Neuronal stem cell (in vitro differentiated cells): ENCODE results near the gene PARP12.

ENCODE experiments used
- DNase-seq: peaks from one replicate; pipeline ENCODE4 v3.0.0-alpha.2; 2013; ENCODE audit warnings: low spot score
- H2AFZ ChIP-seq: one replicate; pipeline ENCODE4 v1.6.1; 2013; ENCODE audit warnings: mild to moderate bottlenecking, low read length, inconsistent platforms
- H2AK5ac ChIP-seq: 2 replicates; pipeline ENCODE4 v1.6.1; 2013; ENCODE audit warnings: low read depth, mild to moderate bottlenecking, inconsistent platforms, low read length, moderate library complexity, mixed read lengths
- H2BK120ac ChIP-seq: 2 replicates; pipeline ENCODE4 v1.6.1; 2013; ENCODE audit warnings: low read depth, mild to moderate bottlenecking, inconsistent platforms, low read length, moderate library complexity, mixed read lengths
- H2BK12ac ChIP-seq: one replicate; pipeline ENCODE4 v1.6.1; 2013; ENCODE audit warnings: low read length, inconsistent platforms
- H2BK15ac ChIP-seq: 2 replicates; pipeline ENCODE4 v1.6.1; 2013; ENCODE audit warnings: mild to moderate bottlenecking, low read length, inconsistent platforms, mixed read lengths
- H2BK5ac ChIP-seq: one replicate; pipeline ENCODE4 v1.6.1; 2013; ENCODE audit warnings: inconsistent platforms, mild to moderate bottlenecking, low read length, moderate library complexity
- H3K14ac ChIP-seq: one replicate; pipeline ENCODE4 v1.6.1; 2013; ENCODE audit warnings: low read length, inconsistent platforms
- H3K18ac ChIP-seq: 2 replicates; pipeline ENCODE4 v1.6.1; 2013; ENCODE audit warnings: low read length, inconsistent platforms
- H3K23ac ChIP-seq: 2 replicates; pipeline ENCODE4 v1.6.1; 2013; ENCODE audit warnings: low read depth, mild to moderate bottlenecking, mixed read lengths, low read length, inconsistent platforms; ENCODE audit not compliant: poor library complexity
- H3K27ac ChIP-seq: replicated peaks from 3 replicates; pipeline ENCODE4 v1.5.1; 2013; ENCODE audit warnings: low read length, inconsistent platforms
- H3K27me3 ChIP-seq, 3 experiments: 2 replicates each; pipeline ENCODE4 v1.6.1; 2013; ENCODE audit warnings: low read length in 3 of 3, mild to moderate bottlenecking in 2 of 3, inconsistent platforms in 1 of 3, low read depth in 1 of 3, mixed read lengths in 1 of 3, moderate library complexity in 1 of 3; ENCODE audit not compliant: control insufficient read depth in 3 of 3, insufficient read depth in 3 of 3
- H3K36me3 ChIP-seq, 2 donors: replicated peaks in 1 of 2; 2 replicates each; pipeline ENCODE4 v1.6.1; 2013; ENCODE audit warnings: low read length in 2 of 2; ENCODE audit not compliant: control insufficient read depth in 2 of 2, insufficient read depth in 2 of 2
- H3K4ac ChIP-seq: 2 replicates; pipeline ENCODE4 v1.6.1; 2013; ENCODE audit warnings: inconsistent platforms, mild to moderate bottlenecking, low read length, moderate library complexity
- H3K4me1 ChIP-seq, 2 donors: 1 replicate in 1 of 2; 2 replicates in 1 of 2; pipeline ENCODE4 v1.6.1; 2013; ENCODE audit warnings: low read length in 2 of 2, low read depth in 1 of 2; ENCODE audit not compliant: control insufficient read depth in 2 of 2, insufficient read depth in 1 of 2
- H3K4me2 ChIP-seq: one replicate; pipeline ENCODE4 v1.6.1; 2013; ENCODE audit warnings: mild to moderate bottlenecking, low read length, inconsistent platforms; ENCODE audit not compliant: insufficient read depth, poor library complexity, severe bottlenecking
- H3K4me3 ChIP-seq, 2 donors: 2 replicates each; pipeline ENCODE4 v1.5.1; 2013; ENCODE audit warnings: low read length in 2 of 2, mild to moderate bottlenecking in 2 of 2, inconsistent platforms in 1 of 2, moderate library complexity in 1 of 2
- H3K79me1 ChIP-seq: one replicate; pipeline ENCODE4 v1.6.1; 2013; ENCODE audit warnings: low read depth, mild to moderate bottlenecking, inconsistent platforms, low read length, moderate library complexity
- H3K9ac ChIP-seq: one replicate; pipeline ENCODE4 v1.6.1; 2013; ENCODE audit warnings: mild to moderate bottlenecking, low read depth, low read length, inconsistent platforms; ENCODE audit not compliant: poor library complexity
- H3K9me3 ChIP-seq, 2 donors: replicated peaks in 1 of 2; 2 replicates each; pipeline versions ENCODE3 to v1.6.1; 2013; ENCODE audit warnings: low read length in 2 of 2, mild to moderate bottlenecking in 2 of 2, inconsistent platforms in 1 of 2, low read depth in 1 of 2, mixed read lengths in 1 of 2, moderate library complexity in 1 of 2; ENCODE audit not compliant: control insufficient read depth in 2 of 2, insufficient read depth in 1 of 2
- H4K8ac ChIP-seq: one replicate; pipeline ENCODE4 v1.6.1; 2013; ENCODE audit warnings: low read depth, mild to moderate bottlenecking, inconsistent platforms, low read length, moderate library complexity
- H4K91ac ChIP-seq: one replicate; pipeline ENCODE4 v1.6.1; 2013; ENCODE audit warnings: low read length, low read depth, mild to moderate bottlenecking, inconsistent platforms; ENCODE audit not compliant: poor library complexity
- WGBS, 2 donors: extraction: QIAGEN DNeasy Blood & Tissue Kit; methylation state at CpG; one replicate each; pipeline ENCODE4 v1.1.7; 2013; ENCODE audit warnings: missing lambda C conversion rate in 2 of 2, mixed read lengths in 1 of 2; ENCODE audit not compliant: insufficient read length in 2 of 2, insufficient replicate concordance in 1 of 2; ENCODE audit errors: extremely low coverage in 2 of 2; 5-methylcytosine and 5-hydroxymethylcytosine counted together

Gene PARP12

DNA sequence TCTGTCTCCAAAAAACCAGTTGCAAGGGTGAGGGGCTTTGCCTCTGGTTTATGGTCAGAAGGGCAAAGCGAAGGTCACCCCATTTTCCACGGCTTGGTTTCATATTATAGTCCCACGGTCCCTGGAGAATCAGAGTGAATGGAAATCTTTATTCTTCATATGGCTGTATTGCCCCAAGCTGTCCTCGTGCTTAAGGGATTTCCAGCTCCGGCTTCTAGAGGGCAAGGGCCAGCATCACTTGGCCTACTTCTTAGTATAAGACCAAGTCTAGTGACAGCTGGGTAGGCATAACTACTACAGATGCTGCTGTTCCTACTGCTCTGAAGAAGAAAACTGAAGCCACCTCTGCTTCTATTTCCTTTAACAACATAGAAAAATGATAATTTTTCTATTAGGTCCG lies 63.2 kb downstream of the PARP12 start:
- H2BK120ac ChIP-seq: no peak overlapping the region
- no peak overlapping the region for H3K23ac ChIP-seq
- H4K91ac ChIP-seq: no peak overlapping the region
- H3K4me2 ChIP-seq: no peak overlapping the region
- H2BK12ac ChIP-seq: no peak overlapping the region
- H2AFZ ChIP-seq: no peak overlapping the region
- H2AK5ac ChIP-seq: no peak overlapping the region
- peaks cover 0 to 24% (median 0%) of the 10 kb centered on the region in 3 experiments for H3K27me3 ChIP-seq
- H3K14ac ChIP-seq: no peak overlapping the region
- H3K4me1 ChIP-seq: peaks cover 0 to 8% of the 10 kb centered on the region in 2 donors
- no peak overlapping the region for H2BK5ac ChIP-seq
- no peak overlapping the region for H3K27ac ChIP-seq
- no peak overlapping the region for H2BK15ac ChIP-seq
- no peak overlapping the region for H3K18ac ChIP-seq
- H3K79me1 ChIP-seq: no peaks in the 10 kb centered on the region
- no peak overlapping the region for H3K9ac ChIP-seq
- no peak overlapping the region for H4K8ac ChIP-seq
- no peaks in the 10 kb centered on the region for H3K9me3 ChIP-seq
- H3K4me3 ChIP-seq: no peak overlapping the region
- WGBS, 2 donors: no CpG with 5 or more reads among the region's 6 CpGs
- H3K36me3 ChIP-seq: no peaks in the 10 kb centered on the region
- no peak for DNase-seq
- no peak overlapping the region for H3K4ac ChIP-seq

DNA sequence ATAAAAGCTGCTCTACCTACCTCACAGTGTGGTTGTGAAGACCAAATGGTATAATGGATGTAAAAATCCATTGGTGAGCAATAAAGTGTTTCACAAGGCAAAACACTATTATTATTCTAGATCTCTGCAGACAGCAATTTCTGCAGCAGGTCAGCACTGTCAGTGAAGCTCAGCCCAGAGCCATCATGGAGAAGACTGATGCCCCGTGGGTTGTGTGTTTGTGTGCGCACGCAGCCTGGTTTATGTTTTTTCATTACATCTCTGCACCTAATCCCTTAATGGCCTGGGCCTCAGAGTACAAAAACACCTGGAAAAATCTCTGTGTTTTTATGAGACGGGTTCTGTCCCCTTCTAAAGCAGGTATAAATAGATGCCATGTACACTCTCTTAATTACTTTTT lies 64.2 kb downstream of the PARP12 start:
- H3K23ac ChIP-seq: no peak overlapping the region
- no peak overlapping the region for H2BK5ac ChIP-seq
- H2BK15ac ChIP-seq: no peak overlapping the region
- no peak overlapping the region for H2BK12ac ChIP-seq
- H2AFZ ChIP-seq: no peak overlapping the region
- no peak overlapping the region for H3K4ac ChIP-seq
- H3K4me3 ChIP-seq: no peak overlapping the region
- H3K36me3 ChIP-seq: no peaks in the 10 kb centered on the region
- H4K91ac ChIP-seq: no peak overlapping the region
- no peak overlapping the region for H3K14ac ChIP-seq
- no peaks in the 10 kb centered on the region for H3K79me1 ChIP-seq
- no peak overlapping the region for H2AK5ac ChIP-seq
- no peaks in the 10 kb centered on the region for H3K9me3 ChIP-seq
- H2BK120ac ChIP-seq: no peak overlapping the region
- no peak overlapping the region for H3K27ac ChIP-seq
- DNase-seq: no peak
- no CpG with 5 or more reads among the region's 4 CpGs for WGBS, 2 donors
- H3K4me1 ChIP-seq: peaks cover 0 to 6% of the 10 kb centered on the region in 2 donors
- no peak overlapping the region for H3K18ac ChIP-seq
- no peak overlapping the region for H3K9ac ChIP-seq
- H3K27me3 ChIP-seq: peaks cover 0 to 27% (median 0%) of the 10 kb centered on the region in 3 experiments
- H4K8ac ChIP-seq: no peak overlapping the region
- H3K4me2 ChIP-seq: no peak overlapping the region

DNA sequence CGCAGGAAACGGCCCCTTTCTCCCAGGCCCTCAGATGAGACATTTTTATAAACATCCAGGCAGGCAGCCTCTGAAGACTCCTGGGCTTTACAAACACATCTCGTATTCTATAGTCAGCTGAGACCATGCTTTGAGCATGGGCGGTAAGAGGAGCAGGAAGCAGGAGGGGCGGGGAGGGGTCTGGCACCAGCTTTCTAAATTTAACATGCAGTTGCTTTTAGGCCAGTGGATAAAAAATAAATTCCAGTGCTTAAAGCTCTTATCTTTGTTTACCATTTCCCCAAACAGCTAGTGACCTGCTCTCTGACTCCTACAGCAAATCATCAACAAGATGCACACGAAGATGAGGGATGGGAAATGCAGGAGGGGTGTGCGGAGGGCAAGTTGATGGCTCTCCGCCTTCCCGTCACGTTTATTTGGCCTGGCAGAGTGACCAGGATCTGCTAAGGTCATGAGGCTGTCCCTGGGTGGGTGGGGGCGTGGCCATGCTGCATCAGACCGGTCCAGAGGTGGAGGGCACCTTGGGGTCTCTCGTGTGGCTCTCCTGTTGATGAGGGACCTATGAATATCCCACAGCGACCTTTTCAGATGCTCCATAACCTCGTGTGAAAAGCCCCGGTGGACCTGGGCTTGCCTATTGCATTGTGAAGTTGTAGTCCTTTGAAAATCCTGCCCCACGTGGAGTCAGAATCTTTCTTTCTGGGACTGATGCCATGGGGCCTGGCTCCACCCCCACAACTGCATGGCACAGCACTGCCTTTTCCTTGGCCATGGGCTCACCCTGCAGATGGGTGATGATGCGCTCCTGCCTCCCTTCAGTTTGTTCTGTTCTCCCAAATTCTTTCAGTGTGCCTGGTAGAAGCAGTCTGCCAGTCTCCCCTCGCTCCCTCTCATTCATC lies 67.5 kb downstream of the PARP12 start:
- H2BK15ac ChIP-seq: no peak overlapping the region
- no peak overlapping the region for H4K91ac ChIP-seq
- no peak overlapping the region for H3K14ac ChIP-seq
- no CpG with 5 or more reads among the region's 19 CpGs for WGBS, 2 donors
- no peak overlapping the region for H3K4ac ChIP-seq
- no peak overlapping the region for H3K4me2 ChIP-seq
- peak overlapping the region; percentile 40 for H2AFZ ChIP-seq
- H3K27me3 ChIP-seq: peaks cover 0 to 31% (median 0%) of the 10 kb centered on the region in 3 experiments
- no peak overlapping the region for H4K8ac ChIP-seq
- H2AK5ac ChIP-seq: no peak overlapping the region
- peak overlapping the region; percentile 25 for H3K18ac ChIP-seq
- H2BK12ac ChIP-seq: no peak overlapping the region
- no peak overlapping the region for H2BK120ac ChIP-seq
- no peak for DNase-seq
- no peak overlapping the region for H3K27ac ChIP-seq
- H2BK5ac ChIP-seq: peak overlapping the region; percentile 12
- H3K23ac ChIP-seq: no peak overlapping the region
- H3K9ac ChIP-seq: no peak overlapping the region
- H3K9me3 ChIP-seq: no peaks in the 10 kb centered on the region
- H3K36me3 ChIP-seq: no peaks in the 10 kb centered on the region
- H3K4me3 ChIP-seq: no peak overlapping the region
- H3K79me1 ChIP-seq: no peaks in the 10 kb centered on the region
- H3K4me1 ChIP-seq: peaks cover 0 to 6% of the 10 kb centered on the region in 2 donors

DNA sequence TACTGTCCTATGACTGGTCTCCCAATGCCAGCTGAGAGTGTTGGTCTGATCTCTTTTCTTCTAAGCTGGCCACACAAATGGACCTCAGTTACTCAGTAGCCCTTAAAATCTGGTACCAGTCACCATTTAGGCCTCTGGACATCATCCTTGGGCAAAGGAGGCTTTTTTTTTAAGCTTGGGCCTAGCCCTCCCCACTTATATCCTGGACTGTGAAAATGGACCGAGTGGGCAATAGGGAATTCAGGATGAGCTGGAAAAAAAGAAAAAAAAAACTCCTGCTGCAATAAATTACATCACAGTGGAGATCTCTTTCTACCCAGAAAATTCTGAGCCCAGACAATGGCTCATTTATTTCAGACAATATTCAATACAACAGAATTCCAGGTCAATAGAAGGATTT lies 68.4 kb downstream of the PARP12 start:
- no peak for DNase-seq
- H3K4me1 ChIP-seq: peaks cover 0 to 6% of the 10 kb centered on the region in 2 donors
- no peaks in the 10 kb centered on the region for H3K79me1 ChIP-seq
- H4K8ac ChIP-seq: no peak overlapping the region
- no CpG with 5 or more reads among the region's 1 CpG for WGBS, 2 donors
- H2BK120ac ChIP-seq: no peak overlapping the region
- H3K4ac ChIP-seq: no peak overlapping the region
- H3K27ac ChIP-seq: no peak overlapping the region
- no peak overlapping the region for H3K9ac ChIP-seq
- H2BK5ac ChIP-seq: no peak overlapping the region
- H3K27me3 ChIP-seq: peaks cover 0 to 34% (median 0%) of the 10 kb centered on the region in 3 experiments
- H2AK5ac ChIP-seq: no peak overlapping the region
- H3K23ac ChIP-seq: no peak overlapping the region
- no peak overlapping the region for H3K14ac ChIP-seq
- peak overlapping the region; percentile 40 for H2AFZ ChIP-seq
- no peak overlapping the region for H3K4me3 ChIP-seq
- H3K36me3 ChIP-seq: no peaks in the 10 kb centered on the region
- H4K91ac ChIP-seq: no peak overlapping the region
- H3K18ac ChIP-seq: no peak overlapping the region
- no peak overlapping the region for H3K4me2 ChIP-seq
- no peaks in the 10 kb centered on the region for H3K9me3 ChIP-seq
- H2BK15ac ChIP-seq: no peak overlapping the region
- no peak overlapping the region for H2BK12ac ChIP-seq
